Central memory CD4-positive, alpha-beta T cell (primary cell): ENCODE data around the gene DOK7.
"Not testable (repeated sequence)": the region's sequence is repeated elsewhere in the genome, so short reads cannot be mapped to it uniquely, and the experiment has no call there.

ENCODE experiments used
- DNase-seq: peaks from one replicate; pipeline ENCODE4 v3.0.0; 2022

The DOK7 gene

DNA sequence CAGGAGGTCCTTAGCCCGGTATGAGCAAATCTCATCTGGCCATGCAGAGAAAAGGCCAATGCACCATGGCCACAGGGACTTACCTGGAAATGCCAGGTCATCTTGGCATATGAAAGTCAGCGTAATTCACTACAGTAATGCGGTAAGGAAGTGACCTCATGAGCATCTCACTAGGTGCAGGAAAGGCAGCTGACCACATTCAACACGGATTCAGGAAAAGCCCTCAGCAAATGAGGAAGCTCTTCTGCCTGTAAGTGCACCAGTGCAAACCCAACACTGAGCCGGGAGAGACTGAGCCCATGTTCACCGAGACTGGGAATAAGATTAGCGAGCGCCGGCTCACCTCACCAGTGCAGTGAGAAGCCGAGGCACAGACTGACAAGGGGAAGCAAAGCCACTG is 45.4 kb downstream of the DOK7 start:
- no peak for DNase-seq

DNA sequence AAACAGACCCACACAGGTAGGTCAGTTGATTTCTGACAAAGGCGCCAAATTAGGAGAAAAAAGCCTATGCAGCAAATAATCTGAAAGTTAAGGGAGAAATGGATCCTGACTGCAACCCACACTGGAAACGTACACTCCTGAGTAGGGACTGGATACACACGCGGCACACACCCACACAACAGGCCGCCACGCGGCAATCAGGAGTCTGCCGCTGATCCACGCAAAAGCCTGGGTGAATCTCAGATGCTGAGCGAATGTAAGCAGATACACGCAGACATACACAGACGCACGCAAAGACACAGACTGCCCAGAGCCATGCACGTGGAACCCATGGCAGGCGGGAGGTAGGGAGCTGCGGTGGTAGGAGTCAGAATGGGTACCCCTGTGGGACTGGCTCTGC is 47.4 kb downstream of the DOK7 start:
- DNase-seq, result no peak

DNA sequence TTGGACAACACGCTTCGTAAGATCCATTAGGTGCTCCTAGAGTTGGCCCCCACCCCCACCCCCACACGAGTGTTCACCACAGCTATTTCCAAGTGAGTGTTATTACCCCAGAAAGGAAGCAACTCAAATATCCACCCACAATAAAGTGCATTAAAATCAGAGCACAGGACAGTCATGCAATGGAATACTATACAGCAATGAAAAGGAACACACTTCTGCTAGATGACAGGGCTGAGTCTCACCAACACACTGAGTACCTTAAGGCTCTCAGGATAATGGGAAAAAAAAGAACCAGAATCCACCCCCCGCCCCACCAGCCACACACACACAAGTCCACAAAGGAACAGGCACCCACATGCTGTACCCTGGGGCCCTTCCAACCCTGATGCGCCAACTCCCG is 48.1 kb downstream of the DOK7 start:
- DNase-seq, result no peak

- not testable (repeated sequence) for DNase-seq
These were observed 48.5 kb downstream of the DOK7 start for GRCh38 chr4:3511601-3512000.

- DNase-seq, result no peak
These were observed 49.2 kb downstream of the DOK7 start for GRCh38 chr4:3512279-3512678.

- no peak for DNase-seq
These were observed 49.6 kb downstream of the DOK7 start for GRCh38 chr4:3512719-3513118.

DNA sequence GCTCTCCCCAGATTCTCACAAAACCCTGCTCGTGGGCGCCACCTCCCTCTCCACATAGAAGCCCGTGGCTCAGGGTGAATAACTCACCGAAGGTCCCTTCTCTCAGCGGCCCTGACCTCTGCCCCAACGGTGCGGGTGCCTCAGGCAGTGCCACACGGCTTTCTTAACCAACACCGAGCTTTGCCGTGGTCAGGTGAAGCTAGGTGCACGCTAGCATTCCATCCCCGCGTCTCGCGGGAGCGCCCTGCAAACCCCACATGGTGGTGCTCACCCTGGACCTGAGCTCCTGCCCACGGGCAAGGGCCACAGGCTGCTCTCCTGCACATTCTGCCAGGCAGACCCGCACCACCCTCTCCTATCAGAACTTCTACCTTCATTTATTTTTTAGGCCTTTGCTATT is 50.7 kb downstream of the DOK7 start:
- DNase-seq, result no peak

DNA sequence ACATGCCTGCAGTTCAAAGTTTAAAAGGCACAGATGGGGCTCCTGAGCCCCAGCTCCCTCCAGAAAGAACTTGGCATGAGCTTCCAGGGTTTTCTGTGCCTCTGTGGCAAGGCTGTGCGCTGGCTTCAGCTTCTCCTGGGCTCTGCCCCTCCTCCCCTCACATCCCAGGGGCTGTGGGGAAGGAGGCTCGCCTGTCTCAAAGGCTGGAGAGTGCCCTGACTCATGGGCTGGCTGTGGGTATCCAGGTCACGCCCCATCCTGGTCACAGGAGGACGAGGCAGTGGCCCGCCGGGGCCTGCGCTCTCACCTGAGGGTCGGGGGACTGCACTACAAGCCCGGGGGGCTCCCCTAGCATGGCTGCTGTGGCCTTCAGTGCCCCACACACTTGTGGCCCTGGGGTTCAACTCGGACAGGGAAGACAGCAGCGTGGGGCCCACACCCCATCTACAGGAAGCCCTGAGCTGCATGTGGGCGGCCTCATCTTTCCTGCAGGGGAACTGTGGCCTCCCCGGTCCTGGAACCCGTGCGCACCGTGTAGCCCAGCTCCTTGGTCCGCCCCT is 51.2 kb downstream of the DOK7 start:
- DNase-seq, result no peak

GRCh38 chr4:3514806-3515501 is 51.8 kb downstream of the DOK7 start:
- no peak for DNase-seq

DNA sequence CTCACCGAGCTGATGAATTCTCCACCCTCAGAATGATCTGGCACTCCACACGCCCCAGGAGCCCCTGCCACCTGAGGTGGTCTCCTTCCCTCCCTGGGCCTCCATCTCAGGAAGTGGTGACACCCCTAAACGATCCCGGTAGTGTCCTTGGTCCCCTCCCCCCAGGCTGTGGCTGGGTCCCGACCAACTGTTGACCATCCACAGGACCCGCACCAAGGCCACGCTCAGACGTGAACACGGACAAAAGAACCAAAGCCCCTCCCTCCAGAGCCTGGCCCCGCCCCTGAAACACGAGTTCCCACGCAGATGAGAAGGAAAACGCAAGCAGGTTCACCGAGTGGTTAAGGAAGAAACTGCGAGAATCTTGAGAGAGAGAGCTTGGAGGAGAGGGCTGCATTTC is 52.5 kb downstream of the DOK7 start:
- DNase-seq, result no peak

- DNase-seq, result no peak
These were observed 53.1 kb downstream of the DOK7 start for GRCh38 chr4:3516061-3516835.

DNA sequence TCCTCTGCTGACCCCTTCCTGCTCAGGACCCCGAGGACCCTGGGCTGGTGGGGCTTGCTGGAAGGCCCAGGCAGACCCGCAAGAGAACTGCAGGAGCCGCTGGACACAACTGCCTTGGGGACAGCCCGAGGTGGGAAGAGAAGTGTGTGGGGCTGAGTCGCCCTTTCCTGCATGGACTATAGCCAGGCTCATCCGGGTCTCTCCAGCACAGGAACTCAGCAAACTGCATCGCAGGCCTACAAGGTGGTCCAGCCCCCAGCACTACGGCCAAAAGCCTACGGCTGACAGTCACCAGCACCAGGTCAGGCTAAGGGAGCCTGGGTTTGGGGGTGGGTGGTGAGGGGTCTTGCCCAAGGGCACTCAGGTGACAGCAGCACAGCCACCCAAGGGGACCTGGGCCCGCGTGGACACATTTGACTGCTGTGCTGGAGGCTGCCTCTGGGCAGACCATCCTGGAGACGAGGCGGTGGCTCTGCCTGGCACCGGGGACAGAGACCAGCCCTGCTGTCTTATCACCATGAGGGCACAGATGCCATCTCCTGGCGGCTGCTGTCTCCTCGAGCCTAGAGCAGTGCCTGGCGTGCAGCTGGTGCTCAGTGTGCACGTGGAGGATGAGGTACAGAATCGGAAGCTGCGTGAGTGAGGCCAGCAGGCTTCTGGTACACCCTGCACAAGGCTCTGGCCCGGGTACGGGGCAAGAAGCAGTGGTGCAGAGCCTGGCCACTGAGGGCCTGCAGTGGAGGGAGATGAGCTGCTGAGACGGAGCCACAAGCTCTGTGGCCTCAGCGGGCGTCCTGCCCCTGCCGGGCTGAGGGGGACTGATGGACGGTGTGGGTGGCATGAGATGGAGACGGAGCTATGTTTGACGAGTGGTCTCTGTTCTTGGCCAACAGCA is 54.0 kb downstream of the DOK7 start:
- DNase-seq, result no peak

- DNase-seq, result no peak
These were observed 54.8 kb downstream of the DOK7 start for GRCh38 chr4:3517731-3518510.

DNA sequence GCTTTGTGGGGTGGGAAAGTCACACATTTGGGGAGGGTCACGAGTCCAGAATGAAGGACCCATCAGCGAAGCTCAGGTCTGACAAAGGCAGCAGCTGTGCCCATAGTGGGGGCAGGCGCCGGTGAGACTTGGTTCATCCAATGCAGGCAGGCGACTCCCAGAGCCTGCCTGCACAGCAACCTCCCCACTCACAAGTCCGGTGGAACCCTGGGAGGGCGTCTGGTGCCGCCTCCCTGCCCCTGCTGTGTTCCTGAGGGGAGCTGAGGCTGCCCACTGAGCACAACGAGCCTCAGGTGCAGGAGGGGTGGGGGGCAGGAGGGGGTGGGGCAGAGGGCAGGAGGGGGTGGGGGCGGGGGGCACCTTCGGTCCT is 55.4 kb downstream of the DOK7 start:
- no peak for DNase-seq

GRCh38 chr4:3518941-3519340 is 55.8 kb downstream of the DOK7 start:
- no peak for DNase-seq

DNA sequence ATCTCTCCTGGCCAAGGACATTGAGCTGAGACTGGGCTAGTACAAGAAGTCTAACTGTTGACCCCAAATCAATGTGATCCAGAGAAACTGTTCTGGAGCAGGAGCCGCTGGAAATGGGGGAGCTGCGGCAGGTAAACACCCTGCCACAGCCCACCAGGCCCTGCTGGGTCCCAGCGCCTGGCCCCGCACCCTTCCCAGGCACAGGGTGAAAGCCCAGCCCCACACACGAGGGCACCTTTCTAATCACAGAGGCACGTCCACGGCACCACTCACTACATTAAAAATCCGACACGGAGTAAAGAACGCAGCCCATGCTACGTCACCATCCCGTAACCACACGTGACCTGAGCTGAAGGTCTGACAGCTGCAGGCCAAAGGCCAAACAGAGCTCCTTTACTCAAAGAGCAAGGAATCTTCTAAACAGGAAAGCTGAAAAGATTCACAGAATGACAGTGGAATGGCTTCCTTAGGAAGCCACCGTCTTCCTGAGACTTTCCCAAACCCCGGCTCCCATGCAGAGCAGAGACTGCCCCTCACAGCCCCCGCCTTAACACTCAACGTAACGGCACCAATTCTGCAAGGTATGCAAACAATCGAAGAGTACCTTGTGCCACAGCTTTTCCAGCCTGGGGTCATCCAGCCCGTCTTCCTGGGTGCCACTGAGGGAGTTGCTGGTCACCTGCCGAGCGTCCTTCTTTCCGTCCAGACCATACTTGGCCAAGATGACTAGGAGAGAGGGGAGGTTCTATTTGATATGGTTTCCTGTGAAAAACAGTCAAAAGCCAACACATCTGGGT is 56.6 kb downstream of the DOK7 start:
- no peak for DNase-seq

GRCh38 chr4:3520276-3520675 is 57.2 kb downstream of the DOK7 start:
- DNase-seq, result no peak

DNA sequence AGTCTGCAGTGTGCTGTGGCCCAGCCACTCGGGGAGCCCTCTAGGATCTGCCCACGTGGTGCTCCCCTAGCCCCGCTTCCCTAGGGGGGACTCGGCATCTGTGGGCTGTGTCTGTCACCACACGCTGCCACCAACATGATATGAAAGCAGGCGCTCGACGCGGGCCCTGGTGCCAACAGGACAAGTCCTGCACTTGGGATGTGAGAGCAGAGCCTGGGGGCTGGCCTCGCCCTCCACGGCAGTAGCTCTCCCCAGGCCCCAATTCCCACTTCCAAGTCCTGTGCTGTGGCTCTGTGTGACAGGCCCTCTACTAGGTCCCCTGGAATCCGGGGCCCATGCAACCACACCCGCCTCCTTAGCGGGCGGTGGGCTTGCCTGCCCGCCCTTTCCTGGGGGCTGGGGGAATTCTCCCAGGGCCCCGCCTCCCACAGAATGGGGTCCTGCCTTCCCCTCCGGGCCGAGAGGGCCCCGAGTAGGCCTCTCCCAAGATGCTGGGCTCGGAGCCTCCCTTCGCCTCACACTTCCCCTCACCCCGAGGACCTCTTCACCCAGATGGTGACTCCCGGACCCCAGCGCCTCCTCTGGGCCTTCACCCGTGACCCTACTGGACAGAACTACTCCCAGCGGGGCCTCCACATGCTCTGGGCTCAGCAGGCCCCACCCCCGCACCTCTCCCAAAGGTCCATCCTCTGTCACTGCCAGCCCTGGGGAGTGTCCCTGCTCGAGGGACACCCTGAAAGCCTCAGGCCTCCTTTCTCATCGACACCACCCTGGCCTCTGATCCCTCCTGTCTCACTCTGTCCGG is 57.9 kb downstream of the DOK7 start:
- no peak for DNase-seq

GRCh38 chr4:3521621-3522325 is 58.7 kb downstream of the DOK7 start:
- DNase-seq, result no peak

- DNase-seq, result no peak
These were observed 59.2 kb downstream of the DOK7 start for GRCh38 chr4:3522326-3522640.
